Lung (tissue), 12 donors: Measurements from ENCODE around the gene OSTN. TPM values are rescaled to one million over a fixed set of nuclear protein-coding genes. Genes with fewer than 3 reads are reported as not detected.

Source experiments
- ATAC-seq: fragments of 200-7000 bp; cut with Tn5 transposase; one replicate; pipeline ENCODE4 v1.9.1; 2020; ENCODE audit warnings: moderate number of reproducible peaks; ENCODE audit not compliant: insufficient read depth, low FRiP score
- DNase-seq, 3 donors: peaks; one replicate each; pipeline ENCODE4 v3.0.0-alpha.2; 2013 to 2017
- H3K27ac ChIP-seq, 2 donors: one replicate each; pipeline ENCODE4 v1.5.1; 2013; ENCODE audit warnings: mild to moderate bottlenecking in 2 of 2, moderate library complexity in 2 of 2, control low read depth in 1 of 2, inconsistent platforms in 1 of 2, low read depth in 1 of 2, low read length in 1 of 2
- H3K27me3 ChIP-seq, 3 donors: one replicate each; pipeline ENCODE4 v1.5.1; 2013; ENCODE audit warnings: low read length in 2 of 3; ENCODE audit not compliant: control insufficient read depth in 3 of 3, insufficient read depth in 3 of 3
- H3K36me3 ChIP-seq, 4 donors: one replicate each; pipeline ENCODE4 v1.5.1; 2013; ENCODE audit warnings: low read length in 4 of 4, mild to moderate bottlenecking in 1 of 4, moderate library complexity in 1 of 4; ENCODE audit not compliant: control insufficient read depth in 4 of 4, insufficient read depth in 4 of 4
- H3K4me1 ChIP-seq, 5 donors: one replicate each; pipeline ENCODE4 v1.5.1; 2013; ENCODE audit warnings: low read length in 5 of 5, mild to moderate bottlenecking in 2 of 5, moderate library complexity in 1 of 5; ENCODE audit not compliant: control insufficient read depth in 5 of 5, insufficient read depth in 5 of 5
- H3K4me3 ChIP-seq: one replicate; pipeline ENCODE4 v1.5.1; 2013; ENCODE audit warnings: mild to moderate bottlenecking, control low read depth, moderate library complexity
- H3K9ac ChIP-seq, 2 donors: one replicate each; pipeline ENCODE4 v1.5.1; 2013; ENCODE audit warnings: low read length in 2 of 2, control low read depth in 1 of 2; ENCODE audit not compliant: insufficient read depth in 1 of 2
- H3K9me3 ChIP-seq, 4 donors: one replicate each; pipeline ENCODE4 v1.5.1; 2013; ENCODE audit warnings: low read length in 3 of 4, mild to moderate bottlenecking in 1 of 4, moderate library complexity in 1 of 4; ENCODE audit not compliant: control insufficient read depth in 4 of 4, insufficient read depth in 3 of 4
- WGBS, 2 donors: extraction: QIAGEN DNeasy Blood & Tissue Kit; methylation state at CpG; one replicate each; pipeline ENCODE4 v1.1.7; 2013; 5-methylcytosine and 5-hydroxymethylcytosine counted together
- polyA plus RNA-seq, 2 donors: library from polyadenylated mRNA; stranded (reverse); fragments of 200-250 nt; gene quantifications; one replicate each; pipeline ENCODE4 v1.2.1, GENCODE V29; 2013
- total RNA-seq, 2 donors: library from RNA; depleted of rRNA in 1 of 2; stranded (reverse); fragments of >200 nt in 1 of 2; gene quantifications; one replicate each; pipeline ENCODE4 v1.2.1, GENCODE V29; 2014 to 2021
- TF ChIP-seq, protein P1 (sequence below): IDR thresholded peaks from 2 replicates; pipeline ENCODE4 v1.5.1; 2012; ENCODE audit warnings: mild to moderate bottlenecking; ENCODE audit errors: control extremely low read depth, extremely low read depth
- donor health status: control.
- donor health status: control.
- donor health status: Bipolar disorder and iron deficiency.
- donor health status: healthy.
- donor health status: DM: yes; HTN: yes; CAD: no.

The OSTN gene
- total and polyA plus RNA-seq, 4 donors: not detected

DNA sequence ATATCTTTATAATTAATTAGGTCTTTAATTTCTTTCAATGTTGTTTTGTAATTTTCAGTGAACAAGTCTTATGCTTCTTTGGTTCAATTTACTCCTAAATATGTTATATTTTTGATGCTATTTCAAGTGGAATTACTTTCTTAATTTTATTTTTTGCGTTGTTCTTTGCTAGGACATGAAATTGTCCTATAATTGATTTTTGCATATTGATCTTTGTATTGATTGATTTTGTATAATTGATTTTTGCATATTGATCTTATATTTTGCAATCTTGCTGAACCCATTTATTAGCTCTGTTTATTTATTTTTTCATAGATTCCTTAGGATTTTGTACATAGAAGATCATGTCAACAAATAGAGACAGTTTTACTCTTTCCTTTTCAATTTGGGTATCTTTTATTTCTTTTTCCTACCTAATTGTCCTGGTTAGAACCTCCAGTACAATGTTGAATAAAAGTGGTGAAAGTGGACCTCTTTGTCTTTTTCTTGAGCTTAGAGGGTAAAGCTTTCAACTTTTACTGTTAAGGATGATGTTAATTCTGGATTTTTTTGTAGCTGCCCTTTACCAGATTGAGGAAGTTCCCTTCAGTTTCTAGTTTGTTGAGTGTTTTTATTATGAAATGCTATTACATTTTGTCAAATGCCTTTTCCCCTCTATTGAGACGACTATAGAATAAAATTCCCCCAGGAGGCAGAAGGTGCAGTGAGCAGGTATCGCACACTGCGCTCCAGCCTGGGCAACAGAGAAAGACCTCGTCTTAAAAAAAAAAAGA, 93.4 kb downstream of the OSTN start:
- TF ChIP-seq, protein P1, sequence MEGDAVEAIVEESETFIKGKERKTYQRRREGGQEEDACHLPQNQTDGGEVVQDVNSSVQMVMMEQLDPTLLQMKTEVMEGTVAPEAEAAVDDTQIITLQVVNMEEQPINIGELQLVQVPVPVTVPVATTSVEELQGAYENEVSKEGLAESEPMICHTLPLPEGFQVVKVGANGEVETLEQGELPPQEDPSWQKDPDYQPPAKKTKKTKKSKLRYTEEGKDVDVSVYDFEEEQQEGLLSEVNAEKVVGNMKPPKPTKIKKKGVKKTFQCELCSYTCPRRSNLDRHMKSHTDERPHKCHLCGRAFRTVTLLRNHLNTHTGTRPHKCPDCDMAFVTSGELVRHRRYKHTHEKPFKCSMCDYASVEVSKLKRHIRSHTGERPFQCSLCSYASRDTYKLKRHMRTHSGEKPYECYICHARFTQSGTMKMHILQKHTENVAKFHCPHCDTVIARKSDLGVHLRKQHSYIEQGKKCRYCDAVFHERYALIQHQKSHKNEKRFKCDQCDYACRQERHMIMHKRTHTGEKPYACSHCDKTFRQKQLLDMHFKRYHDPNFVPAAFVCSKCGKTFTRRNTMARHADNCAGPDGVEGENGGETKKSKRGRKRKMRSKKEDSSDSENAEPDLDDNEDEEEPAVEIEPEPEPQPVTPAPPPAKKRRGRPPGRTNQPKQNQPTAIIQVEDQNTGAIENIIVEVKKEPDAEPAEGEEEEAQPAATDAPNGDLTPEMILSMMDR: no peak
- no peak overlapping the region for H3K9ac ChIP-seq
- H3K4me3 ChIP-seq: no peak overlapping the region
- WGBS, 2 donors: 69 to 84% methylated on average over 5 of the region's 5 CpGs
- H3K9me3 ChIP-seq: no peaks in the 10 kb centered on the region
- H3K27ac ChIP-seq: no peak overlapping the region
- H3K4me1 ChIP-seq: no peaks in the 10 kb centered on the region
- no peaks in the 10 kb centered on the region for H3K36me3 ChIP-seq
- ATAC-seq: no peak
- no peaks in the 10 kb centered on the region for H3K27me3 ChIP-seq
- no peak for DNase-seq

DNA sequence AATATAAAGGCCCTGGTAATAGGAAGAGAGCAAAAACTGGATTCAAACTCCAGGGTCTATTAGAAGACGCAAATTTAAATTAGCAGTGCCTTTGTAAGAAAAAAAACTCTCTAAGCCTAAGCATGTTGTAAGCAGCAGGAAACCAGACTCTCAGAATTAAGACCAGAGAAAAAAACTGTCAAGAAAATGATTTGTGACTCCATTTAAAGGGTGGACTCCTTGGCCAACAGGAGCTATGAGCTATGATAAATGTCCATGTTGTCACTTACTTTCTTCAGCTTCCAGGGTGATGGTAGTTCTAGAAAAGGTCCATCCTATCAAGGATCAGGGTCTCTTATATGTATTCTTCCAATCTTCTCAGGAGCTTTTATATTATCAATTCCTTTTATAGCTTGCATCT, 95.2 kb downstream of the OSTN start:
- H3K4me1 ChIP-seq: no peaks in the 10 kb centered on the region
- H3K27me3 ChIP-seq: no peaks in the 10 kb centered on the region
- no peaks in the 10 kb centered on the region for H3K36me3 ChIP-seq
- no peak overlapping the region for H3K9ac ChIP-seq
- TF ChIP-seq, protein P1: no peak
- H3K4me3 ChIP-seq: no peak overlapping the region
- DNase-seq: no peak
- no peak for ATAC-seq
- no peak overlapping the region for H3K27ac ChIP-seq
- H3K9me3 ChIP-seq: no peaks in the 10 kb centered on the region
- 99 to 100% methylated on average over 1 of the region's 1 CpG for WGBS, 2 donors

DNA sequence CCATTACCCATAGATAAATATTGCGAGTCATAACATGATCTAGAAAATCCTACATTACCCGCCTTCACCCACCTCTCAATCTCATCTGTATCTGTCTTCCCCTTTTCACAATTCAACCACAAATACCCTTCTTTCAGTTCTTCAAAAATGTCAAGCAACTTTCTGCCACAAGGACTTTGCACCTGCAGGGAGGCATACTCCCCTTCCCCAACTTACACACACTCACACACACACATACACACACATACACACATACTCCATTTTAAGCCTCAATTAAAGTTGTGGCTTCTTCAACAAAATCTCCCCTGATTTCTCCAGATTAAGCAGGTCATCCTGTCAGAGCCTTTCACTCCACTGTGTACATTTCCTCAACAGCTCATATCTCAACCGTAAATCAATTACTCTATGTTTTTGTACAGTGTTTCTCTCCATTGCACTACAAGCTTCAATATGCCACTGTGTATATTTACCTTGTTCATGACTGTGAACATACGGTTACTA, 97.0 kb downstream of the OSTN start:
- H3K27me3 ChIP-seq: no peaks in the 10 kb centered on the region
- TF ChIP-seq, protein P1: no peak
- H3K27ac ChIP-seq: no peak overlapping the region
- DNase-seq (no peak), ATAC-seq (no peak)
- no peaks in the 10 kb centered on the region for H3K9me3 ChIP-seq
- WGBS, 2 donors: 57 to 59% methylated on average over 4 of the region's 4 CpGs
- H3K9ac ChIP-seq: no peak overlapping the region
- H3K4me1 ChIP-seq: no peaks in the 10 kb centered on the region
- no peaks in the 10 kb centered on the region for H3K36me3 ChIP-seq
- no peak overlapping the region for H3K4me3 ChIP-seq
